ENCODE measurements around the gene SRY.

- TF ChIP-seq CTCF (IDR thresholded peaks at IDR 0.05), result no peak
- no peak for TF ChIP-seq POLR2A (IDR thresholded peaks at IDR 0.05)
Observed at GRCh38 chrY:2789756-2790155, 2.3 kb upstream of the SRY start.

All from uterus (tissue), 2 donors.